Mesothelial cell of epicardium (in vitro differentiated cells): Measurements from ENCODE around the gene TMEM52. TPM values are rescaled to one million over a fixed set of nuclear protein-coding genes. Genes with fewer than 3 reads are reported as not detected.
"Not testable (repeated sequence)": the region's sequence is repeated elsewhere in the genome, so short reads cannot be mapped to it uniquely, and the experiment has no call there.

Experiments used
- DNase-seq, 2 experiments: peaks; one replicate each; pipeline ENCODE4 v3.0.0; 2021; ENCODE audit warnings: low spot score in 2 of 2; ENCODE audit not compliant: unreplicated experiment in 2 of 2
- H3K27ac Mint-ChIP-seq: 2 replicates; pipeline ENCODE4 v1.8.0; 2021; ENCODE audit warnings: mixed read lengths
- H3K27me3 Mint-ChIP-seq: 2 replicates; pipeline ENCODE4 v1.8.0; 2021; ENCODE audit warnings: low read depth, mixed read lengths
- H3K36me3 Mint-ChIP-seq: 2 replicates; pipeline ENCODE4 v1.8.0; 2021; ENCODE audit warnings: mixed read lengths
- H3K4me1 Mint-ChIP-seq: 2 replicates; pipeline ENCODE4 v1.8.0; 2021; ENCODE audit warnings: mixed read lengths
- H3K4me3 Mint-ChIP-seq: 2 replicates; pipeline ENCODE4 v1.8.0; 2021; ENCODE audit warnings: mild to moderate bottlenecking, moderate library complexity, mixed read lengths
- H3K9me3 Mint-ChIP-seq: 2 replicates; pipeline ENCODE4 v1.8.0; 2021; ENCODE audit warnings: mixed read lengths
- total RNA-seq: library from RNA; stranded (reverse); gene quantifications from 3 replicates; pipeline ENCODE4 v1.2.1, GENCODE V29; 2021
- TF ChIP-seq, protein P1 (sequence below): fragments of 200-600 bp; sonication (generic); IDR thresholded peaks from one replicate; pipeline ENCODE4 v1.5.0; 2021; ENCODE audit warnings: antibody characterized with exemption; ENCODE audit not compliant: unreplicated experiment

Gene TMEM52
- total RNA-seq, 1 donor from 2014 or later: 2.8 TPM

DNA sequence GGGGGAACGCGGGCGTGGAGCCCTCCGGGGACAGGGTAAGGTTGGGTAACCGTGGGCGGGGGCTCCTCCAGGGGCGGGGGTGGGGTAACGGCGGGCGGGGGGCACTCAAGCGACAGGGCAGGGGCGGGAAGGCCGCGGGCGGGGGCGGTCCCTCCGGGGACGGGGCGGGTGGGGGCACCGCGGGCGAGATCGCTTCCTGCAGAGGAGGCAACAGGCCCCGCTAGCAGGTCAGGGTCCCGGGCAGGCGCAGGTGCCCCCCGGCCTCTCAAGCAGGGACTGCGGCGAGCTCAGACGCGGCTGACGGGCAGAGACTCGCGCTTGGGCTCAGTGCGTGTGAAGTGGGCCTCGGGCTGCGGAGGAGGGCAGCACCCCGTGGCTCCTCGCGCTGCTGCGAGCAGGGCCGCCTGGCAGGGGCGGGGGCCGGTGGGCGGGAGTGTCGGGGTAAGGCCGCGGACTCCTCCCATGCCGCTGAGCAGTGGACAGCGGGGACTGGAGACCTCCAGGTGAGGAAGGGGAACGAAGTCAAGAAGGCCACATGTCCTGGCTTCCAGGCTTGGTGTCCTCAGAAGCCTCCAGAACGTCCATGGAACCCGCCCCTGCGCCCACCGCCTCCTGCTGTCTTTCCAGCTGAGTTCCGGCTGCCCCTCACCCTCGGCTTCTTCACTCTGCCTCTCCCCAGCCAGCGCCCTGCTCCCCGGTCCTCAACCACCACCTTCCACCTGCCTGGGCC, 27.6 kb downstream of the TMEM52 start:
- Mint-ChIP-seq H3K4me1 (peaks cover 38% of the 10 kb centered on the region), H3K27me3 (peaks cover 9% of the 10 kb centered on the region), H3K36me3 (no peaks in the 10 kb centered on the region), H3K4me3 (peak overlapping the region; percentile 79), H3K27ac (peak overlapping the region; percentile 94), H3K9me3 (no peaks in the 10 kb centered on the region)
- TF ChIP-seq, protein P1, sequence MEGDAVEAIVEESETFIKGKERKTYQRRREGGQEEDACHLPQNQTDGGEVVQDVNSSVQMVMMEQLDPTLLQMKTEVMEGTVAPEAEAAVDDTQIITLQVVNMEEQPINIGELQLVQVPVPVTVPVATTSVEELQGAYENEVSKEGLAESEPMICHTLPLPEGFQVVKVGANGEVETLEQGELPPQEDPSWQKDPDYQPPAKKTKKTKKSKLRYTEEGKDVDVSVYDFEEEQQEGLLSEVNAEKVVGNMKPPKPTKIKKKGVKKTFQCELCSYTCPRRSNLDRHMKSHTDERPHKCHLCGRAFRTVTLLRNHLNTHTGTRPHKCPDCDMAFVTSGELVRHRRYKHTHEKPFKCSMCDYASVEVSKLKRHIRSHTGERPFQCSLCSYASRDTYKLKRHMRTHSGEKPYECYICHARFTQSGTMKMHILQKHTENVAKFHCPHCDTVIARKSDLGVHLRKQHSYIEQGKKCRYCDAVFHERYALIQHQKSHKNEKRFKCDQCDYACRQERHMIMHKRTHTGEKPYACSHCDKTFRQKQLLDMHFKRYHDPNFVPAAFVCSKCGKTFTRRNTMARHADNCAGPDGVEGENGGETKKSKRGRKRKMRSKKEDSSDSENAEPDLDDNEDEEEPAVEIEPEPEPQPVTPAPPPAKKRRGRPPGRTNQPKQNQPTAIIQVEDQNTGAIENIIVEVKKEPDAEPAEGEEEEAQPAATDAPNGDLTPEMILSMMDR: no peak
- DNase-seq: peak in 1 of 2 experiments; percentile 62

DNA sequence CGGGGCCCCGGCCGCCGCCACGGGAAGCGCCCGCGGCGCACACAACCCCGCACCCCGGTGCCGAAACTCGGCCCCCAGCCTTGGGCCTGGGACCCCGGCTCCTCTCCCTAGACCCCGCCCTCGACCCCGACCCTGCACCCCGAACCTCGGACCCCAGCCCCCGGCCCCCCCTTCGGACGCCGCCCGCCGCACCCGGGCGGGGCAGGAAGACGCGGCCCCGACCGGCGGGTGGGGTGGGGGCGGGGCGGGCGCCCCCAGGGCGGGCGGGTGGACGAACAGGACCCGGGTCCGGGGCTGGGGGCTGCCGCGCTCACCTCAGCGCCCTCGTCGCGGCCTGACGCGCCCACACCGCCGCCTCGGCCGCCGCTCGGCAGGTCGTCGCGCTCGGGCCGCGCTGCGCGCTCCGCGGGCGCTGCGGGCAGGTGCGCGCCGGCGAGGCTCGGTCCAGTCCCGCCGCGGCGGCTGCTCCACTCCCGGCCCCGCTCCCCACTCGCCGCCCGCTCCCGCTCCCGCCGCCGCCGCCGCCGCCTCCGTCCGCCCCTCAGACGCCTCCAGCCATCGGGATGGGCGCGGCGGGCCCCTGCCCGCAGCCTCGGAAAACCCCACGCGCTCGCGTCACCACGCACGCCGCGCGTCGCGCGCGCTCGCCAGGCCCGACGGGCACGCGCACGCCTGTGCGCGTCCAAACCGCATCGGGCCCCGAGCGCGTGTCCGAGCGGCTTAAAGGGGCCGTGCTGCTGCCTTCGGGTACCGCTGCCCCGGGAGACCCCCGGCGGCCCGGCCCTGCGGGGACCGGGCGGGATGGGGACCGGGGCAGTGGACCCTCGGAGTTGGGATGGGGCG, 28.4 kb downstream of the TMEM52 start, which contains the start of gene GNB1:
GNB1 (minus strand) TSS at position 582 of the 843 bp plus-strand sequence. CDS start 65,634 bp downstream, outside the sequence.
- Mint-ChIP-seq H3K4me3 (peak within 1 kb of the TSS; percentile 82), H3K27me3 (peaks cover 6% of the 10 kb centered on the region)

DNA sequence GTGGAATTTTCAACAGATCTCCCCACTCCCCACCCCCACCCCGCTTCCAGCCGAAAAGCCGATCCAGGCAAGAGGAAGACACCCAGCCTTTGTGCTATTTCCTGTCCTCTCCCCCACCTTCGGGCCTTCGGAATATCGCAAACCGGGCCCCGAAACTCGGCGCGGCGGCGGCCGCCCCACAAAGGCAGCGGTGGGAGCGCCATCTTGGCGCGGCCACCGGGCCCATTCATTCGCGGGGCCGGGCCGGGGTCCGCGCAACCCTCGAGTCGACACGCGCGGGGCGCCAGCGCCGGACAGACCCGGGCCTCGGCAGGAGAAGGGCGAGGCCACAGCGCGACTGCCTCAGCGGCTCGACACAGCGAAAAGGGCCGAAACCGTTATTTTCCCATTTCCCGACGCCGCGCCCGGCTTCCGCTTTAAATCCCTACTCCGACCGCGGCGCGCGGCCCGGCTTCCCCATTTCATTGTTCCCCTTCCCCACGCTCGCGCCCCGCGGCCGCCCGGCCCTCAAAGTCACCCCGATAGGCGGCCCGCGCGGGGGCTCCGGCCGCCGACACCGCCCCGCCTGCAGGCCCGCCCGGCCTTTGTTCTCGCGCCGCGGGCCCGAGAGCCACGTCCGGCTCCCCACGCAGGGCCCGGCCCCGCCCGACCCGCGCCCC, 29.1 kb downstream of the TMEM52 start:
- H3K27me3 Mint-ChIP-seq: peaks cover 5% of the 10 kb centered on the region
- peak overlapping the region; percentile 82 for H3K4me3 Mint-ChIP-seq
- H3K4me1 Mint-ChIP-seq: peaks cover 39% of the 10 kb centered on the region
- H3K27ac Mint-ChIP-seq: peak overlapping the region; percentile 82
- no peaks in the 10 kb centered on the region for H3K36me3 Mint-ChIP-seq
- TF ChIP-seq, protein P1: no peak
- no peaks in the 10 kb centered on the region for H3K9me3 Mint-ChIP-seq
- peak in 1 of 2 experiments; percentile 62 for DNase-seq

More for the DNA sequence above, 28.4 kb downstream of the TMEM52 start, which contains the start of gene GNB1:
- TF ChIP-seq, protein P1: no peak
- Mint-ChIP-seq H3K36me3 (no peaks in the 10 kb centered on the region), H3K9me3 (no peaks in the 10 kb centered on the region), H3K4me1 (peaks cover 40% of the 10 kb centered on the region), H3K27ac (peak within 1 kb of the TSS; percentile 94)
- peak; percentile 82 to 88 for DNase-seq

DNA sequence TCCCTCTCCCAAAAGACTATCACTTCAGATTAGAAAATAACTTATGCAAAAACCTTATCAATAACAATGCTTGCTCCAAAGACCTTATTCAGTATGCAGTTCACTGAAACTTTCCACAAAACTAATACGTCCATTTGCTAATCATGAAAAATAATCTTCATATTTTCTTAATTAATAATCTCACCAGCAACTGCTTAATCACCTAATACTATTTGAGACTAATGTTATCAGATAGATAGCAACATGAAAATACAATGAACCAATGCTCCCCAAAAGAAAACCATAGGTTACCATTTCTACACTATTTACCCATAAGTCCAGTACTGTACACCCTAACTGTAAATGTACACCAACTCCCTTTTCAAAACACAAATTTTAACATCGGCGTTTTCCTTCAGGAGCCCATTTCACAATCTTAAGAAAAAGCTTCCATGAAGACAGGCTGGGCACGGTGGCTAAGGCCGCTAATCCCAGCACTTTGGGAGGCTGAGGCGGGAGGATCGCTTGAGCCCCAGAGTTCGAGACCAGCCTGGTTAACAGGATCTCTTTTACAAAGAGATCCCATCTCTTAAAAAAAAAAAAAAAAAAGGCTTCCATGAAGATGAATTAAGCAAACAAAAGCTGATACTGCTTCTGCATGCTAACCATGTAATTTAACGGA, 29.9 kb downstream of the TMEM52 start:
- Mint-ChIP-seq H3K36me3 (no peaks in the 10 kb centered on the region), H3K27ac (peak overlapping the region; percentile 79), H3K9me3 (no peaks in the 10 kb centered on the region), H3K4me1 (peaks cover 33% of the 10 kb centered on the region), H3K4me3 (peak overlapping the region; percentile 82), H3K27me3 (no peaks in the 10 kb centered on the region)
- TF ChIP-seq, protein P1: no peak
- no peak for DNase-seq

DNA sequence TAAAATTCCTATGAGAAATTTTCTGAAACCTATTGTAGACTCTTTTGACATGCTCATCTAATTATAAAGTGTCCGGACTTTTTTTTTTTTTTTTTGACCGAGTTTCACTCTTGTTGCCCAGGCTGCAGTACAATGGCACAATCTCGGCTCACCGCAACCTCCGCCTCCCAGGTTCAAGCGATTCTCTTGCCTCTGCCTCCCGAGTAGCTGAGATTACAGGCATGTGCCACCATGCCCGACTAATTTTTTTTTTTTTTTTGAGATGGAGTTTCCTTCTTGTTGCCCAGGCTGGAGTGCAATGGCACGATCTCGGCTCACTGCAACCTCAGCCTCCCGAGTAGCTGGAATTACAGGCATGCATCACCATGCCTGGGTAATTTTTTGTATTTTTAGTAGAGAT, 35.2 kb downstream of the TMEM52 start:
- H3K4me1 Mint-ChIP-seq: peaks cover 48% of the 10 kb centered on the region
- H3K36me3 Mint-ChIP-seq, H3K4me3 Mint-ChIP-seq, H3K9me3 Mint-ChIP-seq, H3K27me3 Mint-ChIP-seq, DNase-seq: not testable (repeated sequence)
- peak overlapping the region; percentile 82 for H3K27ac Mint-ChIP-seq
